ENCODE results near the gene AGK. TPM values are rescaled to one million over a fixed set of nuclear protein-coding genes. Genes with fewer than 3 reads are reported as not detected.
"Not testable (repeated sequence)": the region's sequence is repeated elsewhere in the genome, so short reads cannot be mapped to it uniquely, and the experiment has no call there.

AGK gene
- total RNA-seq, 1 experiment from 2014 or later, result 41.9 TPM

GRCh38 chr7:141686074-141686473 is 134.9 kb downstream of the AGK start:
- Histone ChIP-seq H3K27me3 (replicated peaks; ENCODE audit: insufficient read depth, low read depth, low read length, poor library complexity) (no peaks in the 10 kb centered on the region), H3K27ac (ENCODE audit: low read depth, low read length, poor library complexity, severe bottlenecking) (no peak overlapping the region), H3K4me3 (ENCODE audit: low read depth, low read length, poor library complexity, severe bottlenecking) (no peak overlapping the region), H3K4me1 (ENCODE audit: insufficient read depth, low read length, poor library complexity, severe bottlenecking) (no peaks in the 10 kb centered on the region), H3K36me3 (ENCODE audit: insufficient read depth, low read length, poor library complexity, severe bottlenecking) (no peaks in the 10 kb centered on the region), H3K9me3 (ENCODE audit: low read depth, low read length, poor library complexity, severe bottlenecking) (no peaks in the 10 kb centered on the region)
- CTCF ChIA-PET, result no interaction called here
- DNase-seq (ENCODE audit: low spot score), result no peak
- POLR2A ChIA-PET (ENCODE audit: low non-redundant PET), result no interaction called here
- intact Hi-C loops (cut with micrococcal nuclease; ENCODE audit: unreplicated experiment), result no loop called here
- no peak for TF ChIP-seq CTCF (conservative IDR thresholded peaks at IDR 0.05; ENCODE audit: low read depth, low read length)
- TF ChIP-seq EZH2 (IDR thresholded peaks at IDR 0.05; ENCODE audit: borderline replicate concordance, low read depth, low read length, poor library complexity, severe bottlenecking), result no peak
- BruUV-seq (replicated peaks), result no TSS peak

GRCh38 chr7:141686670-141687069 is 135.5 kb downstream of the AGK start:
- no peak overlapping the region for H3K27ac ChIP-seq (ENCODE audit: low read depth, low read length, poor library complexity, severe bottlenecking)
- ChIA-PET POLR2A (ENCODE audit: low non-redundant PET) (interaction anchor here (0.5 kb wide), 1 partner anchor 42 kb away, joined by 3 read pairs; no protein-coding TSS in a partner anchor), CTCF (no interaction called here)
- no peaks in the 10 kb centered on the region for H3K9me3 ChIP-seq (ENCODE audit: low read depth, low read length, poor library complexity, severe bottlenecking)
- BruUV-seq (replicated peaks), result no TSS peak
- intact Hi-C loops (cut with micrococcal nuclease; ENCODE audit: unreplicated experiment), result no loop called here
- DNase-seq (ENCODE audit: low spot score), result no peak
- H3K4me1 ChIP-seq (ENCODE audit: insufficient read depth, low read length, poor library complexity, severe bottlenecking), result no peaks in the 10 kb centered on the region
- no peaks in the 10 kb centered on the region for H3K36me3 ChIP-seq (ENCODE audit: insufficient read depth, low read length, poor library complexity, severe bottlenecking)
- H3K4me3 ChIP-seq (ENCODE audit: low read depth, low read length, poor library complexity, severe bottlenecking), result no peak overlapping the region
- no peak for TF ChIP-seq EZH2 (IDR thresholded peaks at IDR 0.05; ENCODE audit: borderline replicate concordance, low read depth, low read length, poor library complexity, severe bottlenecking)
- no peak for TF ChIP-seq CTCF (conservative IDR thresholded peaks at IDR 0.05; ENCODE audit: low read depth, low read length)
- no peaks in the 10 kb centered on the region for H3K27me3 ChIP-seq (replicated peaks; ENCODE audit: insufficient read depth, low read depth, low read length, poor library complexity)

GRCh38 chr7:141688043-141688442 is 136.8 kb downstream of the AGK start:
- Histone ChIP-seq H3K9me3 (ENCODE audit: low read depth, low read length, poor library complexity, severe bottlenecking) (no peaks in the 10 kb centered on the region), H3K27me3 (replicated peaks; ENCODE audit: insufficient read depth, low read depth, low read length, poor library complexity) (no peaks in the 10 kb centered on the region), H3K36me3 (ENCODE audit: insufficient read depth, low read length, poor library complexity, severe bottlenecking) (no peaks in the 10 kb centered on the region), H3K27ac (ENCODE audit: low read depth, low read length, poor library complexity, severe bottlenecking) (no peak overlapping the region), H3K4me1 (ENCODE audit: insufficient read depth, low read length, poor library complexity, severe bottlenecking) (no peaks in the 10 kb centered on the region), H3K4me3 (ENCODE audit: low read depth, low read length, poor library complexity, severe bottlenecking) (no peak overlapping the region)
- no peak for TF ChIP-seq EZH2 (IDR thresholded peaks at IDR 0.05; ENCODE audit: borderline replicate concordance, low read depth, low read length, poor library complexity, severe bottlenecking)
- no peak for TF ChIP-seq CTCF (conservative IDR thresholded peaks at IDR 0.05; ENCODE audit: low read depth, low read length)
- BruUV-seq (replicated peaks), result no TSS peak
- DNase-seq (ENCODE audit: low spot score), result no peak
- ChIA-PET POLR2A (ENCODE audit: low non-redundant PET) (no interaction called here), CTCF (no interaction called here)
- intact Hi-C loops (cut with micrococcal nuclease; ENCODE audit: unreplicated experiment), result no loop called here

GRCh38 chr7:141689072-141689825 is 138.0 kb downstream of the AGK start:
- H3K27me3 ChIP-seq (replicated peaks; ENCODE audit: insufficient read depth, low read depth, low read length, poor library complexity); POLR2A ChIA-PET (ENCODE audit: low non-redundant PET); H3K9me3 ChIP-seq (ENCODE audit: low read depth, low read length, poor library complexity, severe bottlenecking); intact Hi-C loops (cut with micrococcal nuclease; ENCODE audit: unreplicated experiment); CTCF ChIA-PET; H3K36me3 ChIP-seq (ENCODE audit: insufficient read depth, low read length, poor library complexity, severe bottlenecking); H3K4me3 ChIP-seq (ENCODE audit: low read depth, low read length, poor library complexity, severe bottlenecking); H3K4me1 ChIP-seq (ENCODE audit: insufficient read depth, low read length, poor library complexity, severe bottlenecking); H3K27ac ChIP-seq (ENCODE audit: low read depth, low read length, poor library complexity, severe bottlenecking); DNase-seq (ENCODE audit: low spot score); BruUV-seq (replicated peaks): not testable (repeated sequence)

All from A673 (cell line).